Stimulated activated CD4-positive, alpha-beta T cell treated with anti-CD3 and anti-CD28 coated beads, Interleukin-1b, Interleukin-23, amount 100 ng/mL, for 24 hours (primary cell): Measurements from ENCODE around the gene RBL2.

Experiments
- DNase-seq, 4 experiments: peaks; one replicate each; pipeline ENCODE4 v3.0.0-alpha.2; 2020; ENCODE audit warnings: low read depth in 4 of 4, low spot score in 1 of 4

The RBL2 gene

GRCh38 chr16:53446090-53446489 lies 11.8 kb downstream of the RBL2 start:
- no peak for DNase-seq

GRCh38 chr16:53449816-53450517 lies 15.7 kb downstream of the RBL2 start:
- DNase-seq = no peak

GRCh38 chr16:53453928-53454327 lies 19.7 kb downstream of the RBL2 start:
- no peak for DNase-seq

- DNase-seq = no peak
Observed at GRCh38 chr16:53456625-53457024, 22.4 kb downstream of the RBL2 start.

GRCh38 chr16:53457670-53458069 lies 23.4 kb downstream of the RBL2 start:
- DNase-seq = peak in 3 of 4 experiments; percentile 16 to 35 (median 34)

GRCh38 chr16:53458635-53459034 lies 24.4 kb downstream of the RBL2 start:
- DNase-seq = no peak

GRCh38 chr16:53465606-53466280 lies 31.5 kb downstream of the RBL2 start:
- DNase-seq = no peak

GRCh38 chr16:53476867-53477266 lies 42.6 kb downstream of the RBL2 start:
- no peak for DNase-seq

- DNase-seq = no peak
Observed at GRCh38 chr16:53478965-53479364, 44.7 kb downstream of the RBL2 start.

GRCh38 chr16:53480394-53480793 lies 46.1 kb downstream of the RBL2 start:
- no peak for DNase-seq

GRCh38 chr16:53482123-53482522 lies 47.9 kb downstream of the RBL2 start:
- no peak for DNase-seq

- no peak for DNase-seq
Observed at GRCh38 chr16:53484542-53484941, 50.3 kb downstream of the RBL2 start.

GRCh38 chr16:53486230-53486629 lies 52.0 kb downstream of the RBL2 start:
- DNase-seq = no peak

GRCh38 chr16:53489755-53490154 lies 55.5 kb downstream of the RBL2 start:
- DNase-seq = no peak

GRCh38 chr16:53492503-53492902 lies 58.2 kb downstream of the RBL2 start:
- DNase-seq = no peak

- no peak for DNase-seq
Observed at GRCh38 chr16:53494636-53495035, 60.4 kb downstream of the RBL2 start.

- no peak for DNase-seq
Observed at GRCh38 chr16:53495325-53495724, 61.1 kb downstream of the RBL2 start.

- DNase-seq = no peak
Observed at GRCh38 chr16:53498984-53499383, 64.7 kb downstream of the RBL2 start.

GRCh38 chr16:53501216-53501859 lies 67.1 kb downstream of the RBL2 start:
- no peak for DNase-seq

GRCh38 chr16:53502331-53503269 lies 68.3 kb downstream of the RBL2 start, which contains the start of gene AKTIP:
TSS of gene AKTIP (minus strand) at chr16:53503209. CDS start at chr16:53500259, 2,950 bp downstream.
- peak in 3 of 4 experiments; percentile 42 to 58 (median 52) for DNase-seq
